Activated naive CD4-positive, alpha-beta T cell treated with anti-CD3 and anti-CD28 coated beads for 36 hours (primary cell): ENCODE data around the gene DCTD. TPM values are rescaled to one million over a fixed set of nuclear protein-coding genes. Genes with fewer than 3 reads are reported as not detected.

Experiments
- CTCF ChIA-PET: fragments of 350-600 bp; sonication (Branson Sonifier 250); formaldehyde crosslinking; loops from one replicate; lab custom pipeline; 2021; ENCODE audit warnings: antibody characterized with exemption; lab: Charles Lee
- DNase-seq: peaks from one replicate; pipeline ENCODE4 v3.0.0-alpha.2; 2020
- H3K27ac Mint-ChIP-seq: one replicate; pipeline ENCODE4 v1.8.0; 2021; ENCODE audit warnings: mild to moderate bottlenecking, mixed read lengths
- H3K27me3 Mint-ChIP-seq: one replicate; pipeline ENCODE4 v1.8.0; 2021; ENCODE audit warnings: low read depth, mixed read lengths
- H3K36me3 Mint-ChIP-seq: one replicate; pipeline ENCODE4 v1.8.0; 2021; ENCODE audit warnings: low read depth, mixed read lengths
- H3K4me1 Mint-ChIP-seq: one replicate; pipeline ENCODE4 v1.8.0; 2021; ENCODE audit warnings: low read depth, mixed read lengths
- H3K4me3 Mint-ChIP-seq: one replicate; pipeline ENCODE4 v1.8.0; 2021; ENCODE audit warnings: mild to moderate bottlenecking, moderate library complexity, mixed read lengths
- H3K9me3 Mint-ChIP-seq: one replicate; pipeline ENCODE4 v1.8.0; 2021; ENCODE audit warnings: mixed read lengths
- intact Hi-C: fragments of 100-400 bp; cut with micrococcal nuclease; formaldehyde crosslinking; loops from one replicate; pipeline ENCODE4 v1.15.1; 2023
- total RNA-seq, 2 experiments: library from RNA; stranded (reverse); gene quantifications; one replicate each; pipeline ENCODE4 v1.2.3, GENCODE V29; 2021

The DCTD gene
- total RNA-seq, 2 experiments from 2014 or later: 137 to 152 TPM

- H3K9me3 Mint-ChIP-seq: no peaks in the 10 kb centered on the region
- no peak overlapping the region for H3K27ac Mint-ChIP-seq
- intact Hi-C loops: no loop called here
- CTCF ChIA-PET: no interaction called here
- DNase-seq: no peak
- H3K4me3 Mint-ChIP-seq: no peak overlapping the region
- no peaks in the 10 kb centered on the region for H3K4me1 Mint-ChIP-seq
- peaks cover 32% of the 10 kb centered on the region for H3K36me3 Mint-ChIP-seq
- H3K27me3 Mint-ChIP-seq: no peaks in the 10 kb centered on the region
These were observed 41.5 kb downstream of the DCTD start for GRCh38 chr4:182875453-182876405.

- no peaks in the 10 kb centered on the region for H3K27me3 Mint-ChIP-seq
- intact Hi-C loops: no loop called here
- H3K4me3 Mint-ChIP-seq: no peak overlapping the region
- H3K4me1 Mint-ChIP-seq: no peaks in the 10 kb centered on the region
- H3K27ac Mint-ChIP-seq: no peak overlapping the region
- H3K9me3 Mint-ChIP-seq: no peaks in the 10 kb centered on the region
- peaks cover 28% of the 10 kb centered on the region for H3K36me3 Mint-ChIP-seq
- CTCF ChIA-PET: interaction anchor here (0.6 kb wide), 1 partner anchor 10 kb away, joined by 3 read pairs; no protein-coding TSS in a partner anchor
- no peak for DNase-seq
These were observed 42.3 kb downstream of the DCTD start for GRCh38 chr4:182874797-182875345.

GRCh38 chr4:182874304-182874751, 42.9 kb downstream of the DCTD start:
- Mint-ChIP-seq H3K27ac (no peak overlapping the region), H3K4me3 (no peak overlapping the region), H3K27me3 (no peaks in the 10 kb centered on the region), H3K36me3 (peaks cover 24% of the 10 kb centered on the region), H3K9me3 (no peaks in the 10 kb centered on the region), H3K4me1 (no peaks in the 10 kb centered on the region)
- CTCF ChIA-PET: interaction anchor here (0.6 to 1.1 kb wide), 2 partner anchors 9 to 16 kb away, joined by 3 to 4 read pairs; no protein-coding TSS in a partner anchor
- intact Hi-C loops: no loop called here
- DNase-seq: no peak

GRCh38 chr4:182873726-182874125, 43.5 kb downstream of the DCTD start:
- Mint-ChIP-seq H3K4me1 (no peaks in the 10 kb centered on the region), H3K36me3 (peaks cover 24% of the 10 kb centered on the region), H3K9me3 (no peaks in the 10 kb centered on the region), H3K27ac (no peak overlapping the region), H3K27me3 (no peaks in the 10 kb centered on the region), H3K4me3 (no peak overlapping the region)
- CTCF ChIA-PET: interaction anchor here (1.1 kb wide), 1 partner anchor 16 kb away, joined by 4 read pairs; no protein-coding TSS in a partner anchor
- intact Hi-C loops: no loop called here
- no peak for DNase-seq

- no peaks in the 10 kb centered on the region for H3K4me1 Mint-ChIP-seq
- H3K27me3 Mint-ChIP-seq: no peaks in the 10 kb centered on the region
- H3K27ac Mint-ChIP-seq: no peak overlapping the region
- no peaks in the 10 kb centered on the region for H3K9me3 Mint-ChIP-seq
- no peak for DNase-seq
- H3K4me3 Mint-ChIP-seq: no peak overlapping the region
- intact Hi-C loops: no loop called here
- CTCF ChIA-PET: interaction anchor here (1.1 kb wide), 1 partner anchor 15 kb away, joined by 4 read pairs; no protein-coding TSS in a partner anchor
- H3K36me3 Mint-ChIP-seq: peaks cover 22% of the 10 kb centered on the region
These were observed 43.9 kb downstream of the DCTD start for GRCh38 chr4:182873289-182873688.

- no peak for DNase-seq
- peaks cover 21% of the 10 kb centered on the region for H3K36me3 Mint-ChIP-seq
- H3K4me1 Mint-ChIP-seq: no peaks in the 10 kb centered on the region
- H3K4me3 Mint-ChIP-seq: no peak overlapping the region
- H3K27ac Mint-ChIP-seq: no peak overlapping the region
- no peaks in the 10 kb centered on the region for H3K27me3 Mint-ChIP-seq
- no peaks in the 10 kb centered on the region for H3K9me3 Mint-ChIP-seq
- intact Hi-C loops: no loop called here
- CTCF ChIA-PET: no interaction called here
These were observed 44.3 kb downstream of the DCTD start for GRCh38 chr4:182872886-182873285.

- no peak overlapping the region for H3K27ac Mint-ChIP-seq
- H3K4me3 Mint-ChIP-seq: no peak overlapping the region
- no peak for DNase-seq
- CTCF ChIA-PET: no interaction called here
- peaks cover 14% of the 10 kb centered on the region for H3K36me3 Mint-ChIP-seq
- H3K9me3 Mint-ChIP-seq: no peaks in the 10 kb centered on the region
- intact Hi-C loops: no loop called here
- no peaks in the 10 kb centered on the region for H3K27me3 Mint-ChIP-seq
- no peaks in the 10 kb centered on the region for H3K4me1 Mint-ChIP-seq
These were observed 45.6 kb downstream of the DCTD start for GRCh38 chr4:182871616-182872015.

GRCh38 chr4:182869697-182870096, 47.5 kb downstream of the DCTD start:
- H3K4me3 Mint-ChIP-seq: no peak overlapping the region
- H3K27me3 Mint-ChIP-seq: no peaks in the 10 kb centered on the region
- no peak for DNase-seq
- CTCF ChIA-PET: no interaction called here
- no peak overlapping the region for H3K27ac Mint-ChIP-seq
- no peaks in the 10 kb centered on the region for H3K9me3 Mint-ChIP-seq
- intact Hi-C loops: no loop called here
- peaks cover 4% of the 10 kb centered on the region for H3K36me3 Mint-ChIP-seq
- no peaks in the 10 kb centered on the region for H3K4me1 Mint-ChIP-seq

- H3K9me3 Mint-ChIP-seq: no peaks in the 10 kb centered on the region
- no peak overlapping the region for H3K27ac Mint-ChIP-seq
- intact Hi-C loops: no loop called here
- no peaks in the 10 kb centered on the region for H3K4me1 Mint-ChIP-seq
- H3K27me3 Mint-ChIP-seq: no peaks in the 10 kb centered on the region
- no peaks in the 10 kb centered on the region for H3K36me3 Mint-ChIP-seq
- CTCF ChIA-PET: interaction anchor here (0.6 kb wide), 1 partner anchor 16 kb away, joined by 3 read pairs; no protein-coding TSS in a partner anchor
- H3K4me3 Mint-ChIP-seq: no peak overlapping the region
- DNase-seq: no peak
These were observed 50.4 kb downstream of the DCTD start for GRCh38 chr4:182866746-182867145.

- intact Hi-C loops: no loop called here
These were observed 53.7 kb downstream of the DCTD start for GRCh38 chr4:182863501-182863900.

GRCh38 chr4:182862921-182863320, 54.3 kb downstream of the DCTD start:
- peaks cover 5% of the 10 kb centered on the region for H3K9me3 Mint-ChIP-seq
- intact Hi-C loops: no loop called here
- H3K27me3 Mint-ChIP-seq: no peaks in the 10 kb centered on the region
- H3K4me3 Mint-ChIP-seq: no peak overlapping the region
- CTCF ChIA-PET: no interaction called here
- H3K36me3 Mint-ChIP-seq: peaks cover 9% of the 10 kb centered on the region
- H3K4me1 Mint-ChIP-seq: no peaks in the 10 kb centered on the region
- DNase-seq: no peak
- no peak overlapping the region for H3K27ac Mint-ChIP-seq

More at GRCh38 chr4:182863501-182863900, 53.7 kb downstream of the DCTD start:
- Mint-ChIP-seq H3K27ac (no peak overlapping the region), H3K36me3 (peaks cover 9% of the 10 kb centered on the region), H3K9me3 (peaks cover 5% of the 10 kb centered on the region), H3K27me3 (no peaks in the 10 kb centered on the region), H3K4me3 (no peak overlapping the region), H3K4me1 (no peaks in the 10 kb centered on the region)
- no peak for DNase-seq
- CTCF ChIA-PET: no interaction called here

GRCh38 chr4:182862141-182862875, 54.9 kb downstream of the DCTD start:
- CTCF ChIA-PET: interaction anchor here (0.6 kb wide), 1 partner anchor 350 kb away, joined by 3 read pairs; no protein-coding TSS in a partner anchor
- no peak for DNase-seq
- Mint-ChIP-seq H3K27me3 (no peaks in the 10 kb centered on the region), H3K9me3 (peaks cover 5% of the 10 kb centered on the region), H3K27ac (no peak overlapping the region), H3K4me3 (no peak overlapping the region), H3K36me3 (peaks cover 9% of the 10 kb centered on the region), H3K4me1 (no peaks in the 10 kb centered on the region)
- intact Hi-C loops: no loop called here
